Fibroblast of mammary gland (primary cell): ENCODE measurements around the gene KCNQ1.

ENCODE experiments used
- DNase-seq: peaks from one replicate; pipeline ENCODE4 v3.0.0-alpha.2; 2010; ENCODE audit warnings: low read depth
- H3K4me3 ChIP-seq: 2 replicates; pipeline ENCODE4 v1.5.1; 2011; ENCODE audit warnings: low read depth, mild to moderate bottlenecking, low read length, moderate library complexity; ENCODE audit not compliant: control insufficient read depth
- TF ChIP-seq, protein P1 (sequence below): conservative IDR thresholded peaks from 2 replicates; pipeline ENCODE4 v1.5.1; 2011; ENCODE audit warnings: low read depth, low read length, inconsistent platforms; ENCODE audit not compliant: control insufficient read depth, insufficient read depth

KCNQ1 gene

DNA sequence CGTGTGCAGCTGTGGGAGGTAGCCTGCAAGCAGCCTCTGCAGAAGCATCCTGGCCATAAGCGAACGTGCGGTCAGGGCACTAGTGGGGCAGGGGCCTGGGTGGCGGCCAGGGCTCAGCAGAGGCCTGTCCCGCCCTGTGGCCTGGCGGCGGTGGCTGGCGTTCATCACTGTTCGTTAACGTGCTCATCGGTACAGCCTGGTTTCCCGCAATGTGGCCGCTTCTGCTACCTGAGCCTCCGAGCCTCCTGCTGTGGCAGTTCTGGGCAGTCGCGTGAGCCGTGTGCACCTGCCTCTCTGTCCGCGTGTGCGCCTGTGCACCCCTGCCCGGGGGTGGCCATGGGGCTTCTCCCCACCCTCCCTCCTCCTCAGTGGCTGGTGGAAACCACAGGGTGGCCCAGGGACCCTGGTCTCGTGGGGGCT, 137.1 kb downstream of the KCNQ1 start:
- DNase-seq, result no peak
- TF ChIP-seq, protein P1, sequence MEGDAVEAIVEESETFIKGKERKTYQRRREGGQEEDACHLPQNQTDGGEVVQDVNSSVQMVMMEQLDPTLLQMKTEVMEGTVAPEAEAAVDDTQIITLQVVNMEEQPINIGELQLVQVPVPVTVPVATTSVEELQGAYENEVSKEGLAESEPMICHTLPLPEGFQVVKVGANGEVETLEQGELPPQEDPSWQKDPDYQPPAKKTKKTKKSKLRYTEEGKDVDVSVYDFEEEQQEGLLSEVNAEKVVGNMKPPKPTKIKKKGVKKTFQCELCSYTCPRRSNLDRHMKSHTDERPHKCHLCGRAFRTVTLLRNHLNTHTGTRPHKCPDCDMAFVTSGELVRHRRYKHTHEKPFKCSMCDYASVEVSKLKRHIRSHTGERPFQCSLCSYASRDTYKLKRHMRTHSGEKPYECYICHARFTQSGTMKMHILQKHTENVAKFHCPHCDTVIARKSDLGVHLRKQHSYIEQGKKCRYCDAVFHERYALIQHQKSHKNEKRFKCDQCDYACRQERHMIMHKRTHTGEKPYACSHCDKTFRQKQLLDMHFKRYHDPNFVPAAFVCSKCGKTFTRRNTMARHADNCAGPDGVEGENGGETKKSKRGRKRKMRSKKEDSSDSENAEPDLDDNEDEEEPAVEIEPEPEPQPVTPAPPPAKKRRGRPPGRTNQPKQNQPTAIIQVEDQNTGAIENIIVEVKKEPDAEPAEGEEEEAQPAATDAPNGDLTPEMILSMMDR, result no peak
- H3K4me3 ChIP-seq, result no peak overlapping the region

DNA sequence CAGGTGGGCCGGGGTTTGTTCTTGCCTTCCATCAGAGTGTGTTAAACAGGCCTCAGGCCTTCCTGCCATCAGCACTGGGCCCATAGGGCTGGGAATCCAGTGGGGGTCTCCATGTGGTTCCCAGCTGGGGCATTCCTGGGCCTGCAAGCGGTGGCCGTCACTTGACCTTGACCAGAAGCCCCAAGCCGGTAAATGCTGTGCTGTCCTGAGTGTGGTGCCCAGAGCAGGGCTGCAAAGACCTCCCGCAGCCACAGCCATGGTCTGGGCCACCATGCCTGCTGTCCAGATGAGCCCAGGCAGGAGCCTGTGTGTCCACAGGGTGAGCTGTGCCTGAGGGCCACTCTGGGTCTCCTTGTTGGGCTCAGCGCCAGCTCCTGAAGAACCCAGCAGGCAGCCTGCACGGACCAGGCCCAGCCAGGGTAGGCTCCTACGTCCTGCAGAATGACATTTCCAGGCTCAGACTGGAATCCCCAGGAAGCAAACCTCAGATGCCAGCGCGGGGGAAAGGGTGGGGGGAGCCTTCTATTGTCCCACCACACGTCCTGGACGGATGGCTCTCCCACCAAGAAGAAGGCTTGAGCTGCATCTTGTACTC, 137.6 kb downstream of the KCNQ1 start:
- DNase-seq, result no peak
- TF ChIP-seq, protein P1, result no peak
- H3K4me3 ChIP-seq, result no peak overlapping the region

DNA sequence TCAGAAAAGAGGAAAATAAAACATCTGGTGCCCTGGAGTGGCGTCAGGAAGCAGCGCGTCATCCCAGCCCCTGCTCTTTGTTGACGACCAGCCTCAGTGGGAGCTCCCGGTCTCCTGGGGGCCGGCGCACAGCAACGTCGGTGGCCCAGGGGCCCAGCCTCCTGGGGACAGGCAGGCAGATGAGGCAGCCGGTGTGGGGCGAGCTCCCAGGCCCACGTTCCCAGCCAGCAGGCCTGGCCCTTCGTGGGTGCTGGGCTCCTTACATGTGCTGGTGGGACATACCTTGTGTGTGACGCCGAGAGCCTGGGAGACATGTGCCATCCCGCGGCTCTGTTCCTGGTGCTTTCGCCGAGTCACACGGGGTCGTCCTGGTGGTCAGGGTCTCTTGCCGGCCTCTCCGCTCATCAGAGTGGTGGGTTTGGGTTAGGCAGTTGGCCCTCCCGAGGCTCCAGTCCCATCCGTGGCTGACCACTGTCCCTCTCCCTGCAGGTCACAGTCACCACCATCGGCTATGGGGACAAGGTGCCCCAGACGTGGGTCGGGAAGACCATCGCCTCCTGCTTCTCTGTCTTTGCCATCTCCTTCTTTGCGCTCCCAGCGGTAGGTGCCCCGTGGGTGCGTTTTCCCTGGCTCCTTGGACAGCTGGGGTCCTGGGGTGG, 138.3 kb downstream of the KCNQ1 start:
- TF ChIP-seq, protein P1, result no peak
- H3K4me3 ChIP-seq, result no peak overlapping the region
- no peak for DNase-seq

DNA sequence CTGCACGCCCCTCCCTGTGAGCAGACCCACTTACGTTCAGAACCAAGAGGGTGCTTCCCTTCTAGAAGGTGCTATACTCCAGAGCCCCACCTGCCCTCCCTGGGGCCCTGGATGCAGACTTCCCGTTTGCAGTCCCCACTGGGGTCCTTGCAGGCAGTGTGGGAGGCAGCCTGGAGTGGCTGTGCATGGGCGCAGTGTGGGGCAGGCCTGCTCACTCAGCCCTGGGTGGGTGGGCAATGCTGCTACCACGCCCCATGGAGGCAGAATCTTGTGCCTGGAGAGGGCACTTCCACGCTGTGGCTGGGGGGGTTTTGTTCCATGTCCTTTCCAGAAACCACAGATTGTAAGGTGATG, 138.8 kb downstream of the KCNQ1 start:
- H3K4me3 ChIP-seq, result no peak overlapping the region
- no peak for DNase-seq
- TF ChIP-seq, protein P1, result no peak

DNA sequence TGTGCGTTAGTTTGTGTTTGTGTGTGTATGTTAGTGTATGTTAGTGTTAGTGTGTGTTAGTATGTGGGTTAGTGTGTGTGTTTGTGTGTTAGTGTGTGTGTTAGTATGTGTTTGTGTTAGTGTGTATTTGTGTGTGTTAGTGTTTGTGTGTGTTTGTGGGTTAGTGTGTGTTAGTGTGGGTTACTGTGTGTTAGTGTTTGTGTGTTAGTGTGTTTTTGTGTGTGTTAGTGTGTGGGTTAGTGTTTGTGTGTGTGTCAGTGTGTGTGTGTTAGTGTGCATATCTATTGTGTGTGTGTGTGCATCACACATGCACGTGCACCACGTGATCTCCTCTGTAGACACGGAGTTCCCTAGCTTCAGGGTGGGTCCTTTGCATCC, 139.6 kb downstream of the KCNQ1 start:
- no peak overlapping the region for H3K4me3 ChIP-seq
- TF ChIP-seq, protein P1, result no peak
- DNase-seq, result no peak

DNA sequence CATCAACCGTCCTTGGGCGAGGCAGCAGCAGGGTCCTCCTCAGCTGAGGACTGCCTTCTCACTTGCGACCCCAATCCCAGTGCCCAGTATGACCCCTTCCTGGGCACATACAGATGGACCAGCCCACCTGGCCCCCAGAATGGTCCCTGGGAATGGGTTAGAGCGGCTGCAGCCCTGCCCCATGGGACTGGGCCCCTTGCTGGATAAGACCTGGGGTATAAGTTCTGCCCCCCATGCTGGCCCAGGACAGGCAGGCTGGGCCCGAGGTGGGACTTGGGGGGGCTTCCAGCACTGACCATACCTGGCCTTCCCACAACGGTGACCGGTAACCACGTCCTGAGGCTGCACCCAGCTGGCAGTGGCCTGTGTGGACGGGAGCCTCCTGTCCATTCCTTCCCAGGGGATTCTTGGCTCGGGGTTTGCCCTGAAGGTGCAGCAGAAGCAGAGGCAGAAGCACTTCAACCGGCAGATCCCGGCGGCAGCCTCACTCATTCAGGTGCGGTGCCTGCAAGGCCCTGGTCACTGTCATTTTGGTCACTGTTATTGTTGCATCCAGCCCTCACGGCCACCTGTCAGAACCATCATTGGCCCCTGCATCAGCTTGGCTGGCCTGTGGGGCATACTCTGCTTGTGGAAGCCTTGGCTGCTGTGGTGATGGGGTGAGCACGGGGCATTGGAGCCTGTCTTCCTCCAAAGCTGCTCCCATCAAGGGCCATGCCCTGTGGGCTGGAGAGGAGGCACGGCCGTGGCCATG, 140.2 kb downstream of the KCNQ1 start:
- no peak for DNase-seq
- TF ChIP-seq, protein P1, result no peak

More for the DNA sequence above, 140.2 kb downstream of the KCNQ1 start:
- no peak overlapping the region for H3K4me3 ChIP-seq
